Neuronal stem cell (in vitro differentiated cells): ENCODE measurements around the gene LARGE2.

Source experiments
- DNase-seq: peaks from one replicate; pipeline ENCODE4 v3.0.0-alpha.2; 2013; ENCODE audit warnings: low spot score
- H2AFZ ChIP-seq: one replicate; pipeline ENCODE4 v1.6.1; 2013; ENCODE audit warnings: mild to moderate bottlenecking, low read length, inconsistent platforms
- H2AK5ac ChIP-seq: 2 replicates; pipeline ENCODE4 v1.6.1; 2013; ENCODE audit warnings: low read depth, mild to moderate bottlenecking, inconsistent platforms, low read length, moderate library complexity, mixed read lengths
- H2BK120ac ChIP-seq: 2 replicates; pipeline ENCODE4 v1.6.1; 2013; ENCODE audit warnings: low read depth, mild to moderate bottlenecking, inconsistent platforms, low read length, moderate library complexity, mixed read lengths
- H2BK12ac ChIP-seq: one replicate; pipeline ENCODE4 v1.6.1; 2013; ENCODE audit warnings: low read length, inconsistent platforms
- H2BK15ac ChIP-seq: 2 replicates; pipeline ENCODE4 v1.6.1; 2013; ENCODE audit warnings: mild to moderate bottlenecking, low read length, inconsistent platforms, mixed read lengths
- H2BK5ac ChIP-seq: one replicate; pipeline ENCODE4 v1.6.1; 2013; ENCODE audit warnings: inconsistent platforms, mild to moderate bottlenecking, low read length, moderate library complexity
- H3K14ac ChIP-seq: one replicate; pipeline ENCODE4 v1.6.1; 2013; ENCODE audit warnings: low read length, inconsistent platforms
- H3K18ac ChIP-seq: 2 replicates; pipeline ENCODE4 v1.6.1; 2013; ENCODE audit warnings: low read length, inconsistent platforms
- H3K23ac ChIP-seq: 2 replicates; pipeline ENCODE4 v1.6.1; 2013; ENCODE audit warnings: low read depth, mild to moderate bottlenecking, mixed read lengths, low read length, inconsistent platforms; ENCODE audit not compliant: poor library complexity
- H3K27ac ChIP-seq: replicated peaks from 3 replicates; pipeline ENCODE4 v1.5.1; 2013; ENCODE audit warnings: low read length, inconsistent platforms
- H3K27me3 ChIP-seq, 3 experiments: 2 replicates each; pipeline ENCODE4 v1.6.1; 2013; ENCODE audit warnings: low read length in 3 of 3, mild to moderate bottlenecking in 2 of 3, inconsistent platforms in 1 of 3, low read depth in 1 of 3, mixed read lengths in 1 of 3, moderate library complexity in 1 of 3; ENCODE audit not compliant: control insufficient read depth in 3 of 3, insufficient read depth in 3 of 3
- H3K36me3 ChIP-seq, 2 donors: replicated peaks in 1 of 2; 2 replicates each; pipeline ENCODE4 v1.6.1; 2013; ENCODE audit warnings: low read length in 2 of 2; ENCODE audit not compliant: control insufficient read depth in 2 of 2, insufficient read depth in 2 of 2
- H3K4ac ChIP-seq: 2 replicates; pipeline ENCODE4 v1.6.1; 2013; ENCODE audit warnings: inconsistent platforms, mild to moderate bottlenecking, low read length, moderate library complexity
- H3K4me1 ChIP-seq, 2 donors: 1 replicate in 1 of 2; 2 replicates in 1 of 2; pipeline ENCODE4 v1.6.1; 2013; ENCODE audit warnings: low read length in 2 of 2, low read depth in 1 of 2; ENCODE audit not compliant: control insufficient read depth in 2 of 2, insufficient read depth in 1 of 2
- H3K4me2 ChIP-seq: one replicate; pipeline ENCODE4 v1.6.1; 2013; ENCODE audit warnings: mild to moderate bottlenecking, low read length, inconsistent platforms; ENCODE audit not compliant: insufficient read depth, poor library complexity, severe bottlenecking
- H3K4me3 ChIP-seq, 2 donors: 2 replicates each; pipeline ENCODE4 v1.5.1; 2013; ENCODE audit warnings: low read length in 2 of 2, mild to moderate bottlenecking in 2 of 2, inconsistent platforms in 1 of 2, moderate library complexity in 1 of 2
- H3K79me1 ChIP-seq: one replicate; pipeline ENCODE4 v1.6.1; 2013; ENCODE audit warnings: low read depth, mild to moderate bottlenecking, inconsistent platforms, low read length, moderate library complexity
- H3K9ac ChIP-seq: one replicate; pipeline ENCODE4 v1.6.1; 2013; ENCODE audit warnings: mild to moderate bottlenecking, low read depth, low read length, inconsistent platforms; ENCODE audit not compliant: poor library complexity
- H3K9me3 ChIP-seq, 2 donors: replicated peaks in 1 of 2; 2 replicates each; pipeline versions ENCODE3 to v1.6.1; 2013; ENCODE audit warnings: low read length in 2 of 2, mild to moderate bottlenecking in 2 of 2, inconsistent platforms in 1 of 2, low read depth in 1 of 2, mixed read lengths in 1 of 2, moderate library complexity in 1 of 2; ENCODE audit not compliant: control insufficient read depth in 2 of 2, insufficient read depth in 1 of 2
- H4K8ac ChIP-seq: one replicate; pipeline ENCODE4 v1.6.1; 2013; ENCODE audit warnings: low read depth, mild to moderate bottlenecking, inconsistent platforms, low read length, moderate library complexity
- H4K91ac ChIP-seq: one replicate; pipeline ENCODE4 v1.6.1; 2013; ENCODE audit warnings: low read length, low read depth, mild to moderate bottlenecking, inconsistent platforms; ENCODE audit not compliant: poor library complexity
- WGBS, 2 donors: extraction: QIAGEN DNeasy Blood & Tissue Kit; methylation state at CpG; one replicate each; pipeline ENCODE4 v1.1.7; 2013; ENCODE audit warnings: missing lambda C conversion rate in 2 of 2, mixed read lengths in 1 of 2; ENCODE audit not compliant: insufficient read length in 2 of 2, insufficient replicate concordance in 1 of 2; ENCODE audit errors: extremely low coverage in 2 of 2; 5-methylcytosine and 5-hydroxymethylcytosine counted together

Gene LARGE2

DNA sequence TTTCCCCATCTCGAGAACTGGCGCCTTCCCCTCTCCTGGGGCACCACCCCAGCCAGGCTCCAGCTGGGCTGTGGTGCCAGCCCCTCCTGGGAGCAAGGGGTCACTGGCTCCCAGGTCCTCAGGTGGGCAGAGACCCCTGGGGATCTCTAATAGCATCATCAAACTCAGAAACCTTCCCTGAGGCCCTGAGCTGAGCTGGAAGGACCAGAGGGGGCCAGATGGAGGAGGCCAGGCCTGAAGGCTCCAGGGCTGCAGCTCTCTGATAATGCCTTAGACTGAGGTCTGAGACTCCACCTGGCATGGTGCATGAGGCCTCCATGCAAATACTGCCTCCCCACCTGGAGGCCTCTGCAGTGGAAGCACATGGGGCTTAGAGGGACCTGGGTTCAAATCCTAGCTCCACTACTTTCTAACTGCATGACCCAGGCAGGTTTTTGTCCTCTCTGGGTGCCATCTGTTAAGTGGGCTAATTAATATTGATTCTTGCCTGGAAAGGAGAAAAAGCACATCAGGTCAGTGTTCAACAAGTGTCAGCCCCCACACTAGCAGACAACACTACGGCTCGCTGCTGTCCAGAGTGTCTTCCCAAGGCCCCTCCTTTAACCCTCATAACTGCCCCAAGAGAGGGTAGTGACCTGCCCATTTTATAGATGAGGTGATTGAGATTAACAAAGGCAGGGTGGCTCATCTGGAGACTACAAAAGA, 35.5 kb upstream of the LARGE2 start:
- peaks cover 7% of the 10 kb centered on the region in 2 donors for H3K4me1 ChIP-seq
- DNase-seq: no peak

DNA sequence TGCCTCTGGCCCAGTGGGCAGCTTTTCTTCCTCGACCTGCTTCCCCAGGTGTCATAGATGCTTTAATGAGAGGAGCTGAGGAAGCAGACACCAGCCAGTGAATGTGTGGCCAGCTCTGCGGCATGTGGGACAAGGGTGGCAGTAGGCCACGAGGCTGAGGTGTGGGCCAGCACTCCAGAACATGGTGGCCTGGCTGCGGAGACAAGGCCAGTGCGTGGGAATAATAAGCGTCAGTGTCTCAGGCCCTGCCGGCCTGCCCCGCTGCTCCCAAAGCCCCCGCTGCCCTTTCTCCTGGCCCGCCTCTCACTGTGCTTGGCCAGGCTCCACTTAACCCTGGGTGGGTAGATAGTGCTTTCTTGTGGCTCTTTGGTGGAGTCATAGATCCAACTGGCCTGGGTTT, 34.9 kb upstream of the LARGE2 start:
- Histone ChIP-seq H3K79me1 (no peaks in the 10 kb centered on the region), H2AFZ (no peak overlapping the region), H3K36me3 (no peaks in the 10 kb centered on the region), H3K4me1 (peaks cover 7% of the 10 kb centered on the region in 2 donors), H2BK12ac (no peak overlapping the region), H3K9ac (no peak overlapping the region), H3K4me3 (peak overlapping the region in 1 of 2 donors; percentile 51), H2BK15ac (no peak overlapping the region), H3K23ac (no peak overlapping the region), H3K27me3 (peaks cover 0 to 43% (median 15%) of the 10 kb centered on the region in 3 experiments), H3K4ac (no peak overlapping the region), H3K14ac (peak overlapping the region; percentile 25), H2BK120ac (no peak overlapping the region), H2AK5ac (peak overlapping the region; percentile 24), H3K4me2 (no peak overlapping the region), H3K18ac (no peak overlapping the region), H2BK5ac (no peak overlapping the region), H4K91ac (no peak overlapping the region), H3K27ac (no peak overlapping the region), H3K9me3 (no peaks in the 10 kb centered on the region), H4K8ac (no peak overlapping the region)
- no peak for DNase-seq
- no CpG with 5 or more reads among the region's 10 CpGs for WGBS, 2 donors

More for the DNA sequence above, 35.5 kb upstream of the LARGE2 start:
- no CpG with 5 or more reads among the region's 4 CpGs for WGBS, 2 donors
- no peak overlapping the region for H2BK12ac ChIP-seq
- H3K23ac ChIP-seq: no peak overlapping the region
- peak overlapping the region in 1 of 2 donors; percentile 57 for H3K4me3 ChIP-seq
- H3K4me2 ChIP-seq: no peak overlapping the region
- no peak overlapping the region for H2AFZ ChIP-seq
- H3K36me3 ChIP-seq: peaks cover 2% of the 10 kb centered on the region in 2 donors
- no peak overlapping the region for H2BK5ac ChIP-seq
- H3K27ac ChIP-seq: no peak overlapping the region
- H3K79me1 ChIP-seq: no peaks in the 10 kb centered on the region
- no peak overlapping the region for H3K14ac ChIP-seq
- no peak overlapping the region for H4K91ac ChIP-seq
- no peak overlapping the region for H4K8ac ChIP-seq
- no peak overlapping the region for H3K4ac ChIP-seq
- no peak overlapping the region for H2BK15ac ChIP-seq
- H2AK5ac ChIP-seq: peak overlapping the region; percentile 24
- no peak overlapping the region for H3K18ac ChIP-seq
- no peak overlapping the region for H2BK120ac ChIP-seq
- peaks cover 0 to 40% (median 15%) of the 10 kb centered on the region in 3 experiments for H3K27me3 ChIP-seq
- H3K9me3 ChIP-seq: no peaks in the 10 kb centered on the region
- H3K9ac ChIP-seq: no peak overlapping the region

DNA sequence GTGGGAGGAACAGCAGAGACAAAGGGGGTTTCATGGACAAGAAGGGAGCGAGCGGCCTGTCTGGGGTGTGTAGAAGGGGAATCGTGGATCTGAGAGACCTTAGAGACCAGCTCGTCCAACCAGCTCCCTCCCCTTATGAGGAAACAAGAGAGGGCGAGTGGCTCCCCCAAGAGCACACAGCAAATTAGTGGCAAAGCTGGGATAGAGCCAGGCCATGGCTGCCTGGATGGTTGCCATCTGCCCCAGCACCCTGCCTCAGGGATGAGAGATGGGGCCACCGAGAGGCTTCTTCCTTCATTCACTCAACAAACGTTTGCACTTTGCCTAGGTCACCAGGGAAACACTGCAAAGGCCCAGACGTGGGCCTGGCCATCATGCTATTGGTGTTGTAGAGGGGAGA, 32.9 kb upstream of the LARGE2 start:
- H4K91ac ChIP-seq: no peak overlapping the region
- H3K4me3 ChIP-seq: no peak overlapping the region
- no peak overlapping the region for H3K23ac ChIP-seq
- no peaks in the 10 kb centered on the region for H3K36me3 ChIP-seq
- no peak overlapping the region for H2BK15ac ChIP-seq
- H2BK5ac ChIP-seq: no peak overlapping the region
- H3K18ac ChIP-seq: no peak overlapping the region
- peaks cover 9 to 10% of the 10 kb centered on the region in 2 donors for H3K4me1 ChIP-seq
- H2BK120ac ChIP-seq: no peak overlapping the region
- no peak overlapping the region for H3K14ac ChIP-seq
- DNase-seq: no peak
- no peak overlapping the region for H3K27ac ChIP-seq
- H3K9me3 ChIP-seq: no peaks in the 10 kb centered on the region
- H2BK12ac ChIP-seq: no peak overlapping the region
- no peak overlapping the region for H2AK5ac ChIP-seq
- H3K79me1 ChIP-seq: no peaks in the 10 kb centered on the region
- H2AFZ ChIP-seq: no peak overlapping the region
- H4K8ac ChIP-seq: no peak overlapping the region
- H3K27me3 ChIP-seq: peaks cover 0 to 62% (median 15%) of the 10 kb centered on the region in 3 experiments
- no peak overlapping the region for H3K4ac ChIP-seq
- no CpG with 5 or more reads among the region's 8 CpGs for WGBS, 2 donors
- H3K9ac ChIP-seq: no peak overlapping the region
- no peak overlapping the region for H3K4me2 ChIP-seq

DNA sequence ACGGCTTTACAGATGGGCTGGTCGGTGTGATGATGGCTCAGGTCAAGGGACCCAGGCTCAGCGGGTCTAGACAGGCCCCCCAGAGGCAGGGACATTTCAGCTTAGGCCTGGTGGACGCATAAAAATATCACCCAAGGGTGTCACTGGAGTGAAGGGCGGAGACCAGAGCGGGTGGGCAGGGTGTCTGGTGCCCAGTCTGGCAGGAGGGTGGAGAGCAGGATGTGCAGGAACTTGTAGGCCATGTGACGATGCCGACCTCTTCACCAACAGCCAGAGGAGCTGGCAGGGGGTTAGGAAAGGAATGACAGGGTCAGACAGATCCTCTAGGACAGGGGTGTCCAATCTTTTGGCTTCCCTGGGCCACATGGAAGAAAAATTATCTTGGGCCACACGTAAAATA, 32.5 kb upstream of the LARGE2 start:
- peaks cover 0 to 65% (median 15%) of the 10 kb centered on the region in 3 experiments for H3K27me3 ChIP-seq
- H2BK12ac ChIP-seq: no peak overlapping the region
- peaks cover 9 to 10% of the 10 kb centered on the region in 2 donors for H3K4me1 ChIP-seq
- H2AK5ac ChIP-seq: no peak overlapping the region
- no peak overlapping the region for H3K9ac ChIP-seq
- no peak overlapping the region for H4K91ac ChIP-seq
- no peak overlapping the region for H4K8ac ChIP-seq
- H2AFZ ChIP-seq: no peak overlapping the region
- H3K27ac ChIP-seq: no peak overlapping the region
- no peak overlapping the region for H3K14ac ChIP-seq
- no peak overlapping the region for H2BK5ac ChIP-seq
- no peak overlapping the region for H3K18ac ChIP-seq
- H3K79me1 ChIP-seq: no peaks in the 10 kb centered on the region
- no peak for DNase-seq
- H3K9me3 ChIP-seq: peaks cover 0 to 1% of the 10 kb centered on the region in 2 donors
- no peak overlapping the region for H2BK120ac ChIP-seq
- H3K4me3 ChIP-seq: no peak overlapping the region
- WGBS, 2 donors: no CpG with 5 or more reads among the region's 9 CpGs
- H3K4ac ChIP-seq: no peak overlapping the region
- H2BK15ac ChIP-seq: no peak overlapping the region
- H3K23ac ChIP-seq: no peak overlapping the region
- H3K36me3 ChIP-seq: no peaks in the 10 kb centered on the region
- no peak overlapping the region for H3K4me2 ChIP-seq
